Endothelial cell of umbilical vein (primary cell): ENCODE measurements around the gene TMEM269. TPM values are rescaled to one million over a fixed set of nuclear protein-coding genes. Genes with fewer than 3 reads are reported as not detected.

Source experiments
- BruUV-seq: library from RNA; stranded (reverse); fragments of 400-500 nt; replicated peaks from 2 replicates; lab custom pipeline; 2021; lab: Mats Ljungman, UMichigan
- CTCF ChIA-PET: fragments of 300-600, 350-600 bp; sonication (Branson Sonifier 250); formaldehyde crosslinking; loops from one replicate; lab custom pipeline; 2021; ENCODE audit warnings: antibody characterized with exemption, inconsistent platforms; lab: Charles Lee
- POLR2A ChIA-PET: fragments of 300-600, 350-600 bp; sonication (Branson Sonifier 250); formaldehyde crosslinking; loops from one replicate; lab custom pipeline; 2021; ENCODE audit warnings: antibody characterized with exemption, inconsistent platforms; lab: Charles Lee
- DNase-seq: peaks from one replicate; pipeline ENCODE4 v3.0.0-alpha.2; 2011; ENCODE audit warnings: low read depth, low spot score
- FAIRE-seq: peaks from 2 replicates; lab custom pipeline; 2011; peaks lifted over from hg19 to GRCh38; lab: Jason Lieb, UNC
- H2AFZ ChIP-seq: 2 replicates; pipeline ENCODE4 v1.6.0; 2012; ENCODE audit warnings: low read depth, low read length, control low read depth, inconsistent platforms
- H3K27ac ChIP-seq: 2 replicates; pipeline ENCODE4 v1.5.1; 2011; ENCODE audit warnings: low read depth, mild to moderate bottlenecking, control low read depth, low read length, moderate library complexity; ENCODE audit not compliant: insufficient read depth
- H3K27me3 ChIP-seq, 2 experiments: 2 replicates each; pipeline versions ENCODE4 v1.6.0 to v1.6.1; 2011; ENCODE audit warnings: low read length in 2 of 2, mixed read lengths in 1 of 2; ENCODE audit not compliant: control insufficient read depth in 2 of 2, insufficient read depth in 2 of 2
- H3K36me3 ChIP-seq, 2 experiments: 2 replicates in 1 of 2; 3 replicates in 1 of 2; pipeline ENCODE4 v1.5.1; 2011; ENCODE audit warnings: low read length in 2 of 2, mild to moderate bottlenecking in 1 of 2, moderate library complexity in 1 of 2; ENCODE audit not compliant: control insufficient read depth in 2 of 2, insufficient read depth in 2 of 2; ENCODE audit errors: extremely low read depth in 1 of 2
- H3K4me1 ChIP-seq: 3 replicates; pipeline ENCODE4 v1.5.1; 2011; ENCODE audit warnings: mild to moderate bottlenecking, low read length; ENCODE audit not compliant: control insufficient read depth, insufficient read depth; ENCODE audit errors: extremely low read depth
- H3K4me2 ChIP-seq: 2 replicates; pipeline ENCODE4 v1.6.1; 2011; ENCODE audit warnings: low read length, control low read depth, mixed read lengths; ENCODE audit not compliant: insufficient read depth
- H3K4me3 ChIP-seq, 3 experiments: fragments of 200-600 bp in 1 of 3; sonication (generic), shearing (Covaris generic) in 1 of 3; replicated peaks in 1 of 3; 2 replicates each; pipeline ENCODE4 v1.5.1; 2011 to 2016; ENCODE audit warnings: control low read depth in 3 of 3, low read length in 3 of 3, mild to moderate bottlenecking in 2 of 3, inconsistent platforms in 1 of 3, low read depth in 1 of 3, moderate library complexity in 1 of 3; ENCODE audit not compliant: insufficient read depth in 1 of 3
- H3K79me2 ChIP-seq: 2 replicates; pipeline ENCODE4 v1.6.0; 2012; ENCODE audit warnings: low read length, inconsistent platforms; ENCODE audit not compliant: control insufficient read depth, insufficient read depth
- H3K9ac ChIP-seq: replicated peaks from 2 replicates; pipeline ENCODE3; 2011; ENCODE audit warnings: low read length, control low read depth; ENCODE audit not compliant: insufficient read depth; ENCODE audit errors: extremely low read depth
- H3K9me1 ChIP-seq: replicated peaks from 3 replicates; pipeline ENCODE4 v1.6.0; 2011; ENCODE audit warnings: mild to moderate bottlenecking, low read length; ENCODE audit not compliant: control insufficient read depth, insufficient read depth; ENCODE audit errors: extremely low read depth
- H3K9me3 ChIP-seq: replicated peaks from 2 replicates; pipeline ENCODE4 v1.5.1; 2012; ENCODE audit warnings: low read length, inconsistent platforms; ENCODE audit not compliant: control insufficient read depth, insufficient read depth
- H4K20me1 ChIP-seq: replicated peaks from 2 replicates; pipeline ENCODE3; 2011; ENCODE audit warnings: mild to moderate bottlenecking, low read length; ENCODE audit not compliant: control insufficient read depth, insufficient read depth; ENCODE audit errors: extremely low read depth
- CTCF ChIP-seq, 2 donors: IDR thresholded peaks; 1 replicate in 1 of 2; 2 replicates in 1 of 2; pipeline ENCODE4 v1.5.1; 2011; ENCODE audit warnings: low read length in 2 of 2, mild to moderate bottlenecking in 2 of 2, moderate library complexity in 2 of 2, control low read depth in 1 of 2, inconsistent platforms in 1 of 2, low read depth in 1 of 2; ENCODE audit not compliant: insufficient read depth in 1 of 2; ENCODE audit errors: extremely low read depth in 1 of 2
- EZH2 ChIP-seq: IDR thresholded peaks from 2 replicates; pipeline ENCODE4 v1.6.1; 2012; ENCODE audit warnings: borderline replicate concordance, low read depth, mild to moderate bottlenecking, moderate library complexity, low read length, inconsistent platforms; ENCODE audit not compliant: severe bottlenecking
- FOS ChIP-seq: IDR thresholded peaks from 2 replicates; pipeline ENCODE4 v1.6.1; 2011; ENCODE audit warnings: mild to moderate bottlenecking, low read length, moderate library complexity, borderline replicate concordance; ENCODE audit not compliant: insufficient read depth
- GATA2 ChIP-seq: IDR thresholded peaks from 2 replicates; pipeline ENCODE4 v1.7.0; 2011; ENCODE audit warnings: low read depth, mild to moderate bottlenecking, moderate library complexity, mixed read lengths, low read length; ENCODE audit not compliant: insufficient read length, insufficient read depth
- JUN ChIP-seq: IDR thresholded peaks from 2 replicates; pipeline ENCODE4 v1.6.1; 2011; ENCODE audit warnings: borderline replicate concordance, low read depth; ENCODE audit not compliant: insufficient read length, insufficient read depth
- MAX ChIP-seq: IDR thresholded peaks from 2 replicates; pipeline ENCODE4 v1.6.1; 2011; ENCODE audit not compliant: insufficient read depth, insufficient read length
- MYC ChIP-seq: IDR thresholded peaks from one replicate; pipeline ENCODE4 v1.6.1; 2011; ENCODE audit warnings: mild to moderate bottlenecking, low read depth, low read length
- POLR2A ChIP-seq: IDR thresholded peaks from 2 replicates; pipeline ENCODE4 v1.6.1; 2012; ENCODE audit warnings: low read depth, mild to moderate bottlenecking, control low read depth, low read length
- POLR2AphosphoS5 ChIP-seq: IDR thresholded peaks from 2 replicates; pipeline ENCODE4 v1.6.1; 2012; ENCODE audit warnings: low read depth, mild to moderate bottlenecking, control low read depth, low read length, moderate library complexity; ENCODE audit not compliant: insufficient read depth
- dilution Hi-C: fragments of 300-500 bp; cut with MboI; formaldehyde crosslinking; loops from one replicate; pipeline ENCODE4 v1.15.0; 2019; ENCODE audit warnings: low sequenced_read_pairs; ENCODE audit not compliant: extremely low pct_ligation_motif_present
- intact Hi-C: fragments of 100-400 bp; cut with micrococcal nuclease; formaldehyde crosslinking; loops from one replicate; pipeline ENCODE4 v1.10.0; 2022
- polyA plus RNA-seq, 4 experiments: library from polyadenylated mRNA; depleted of rRNA in 3 of 4; stranded (reverse) in 3 of 4; unstranded in 1 of 4; fragments of >200 nt; gene quantifications; 2 replicates each; pipeline versions ENCODE4 v1.2.1 to v1.2.3, GENCODE V29; 2011 to 2012; ENCODE audit warnings: missing spikeins in 1 of 4
- total RNA-seq: library from RNA; stranded (reverse); gene quantifications from 2 replicates; pipeline ENCODE4 v1.2.3, GENCODE V29; 2021

The TMEM269 gene
- total and polyA plus RNA-seq, 2 donors (not counting 3 experiments of a cell fraction or from before 2014, with no cell fraction given): 0.03 TPM; not detected in 1

GRCh38 chr1:42744148-42744413 is 40.7 kb upstream of the TMEM269 start:
- ChIA-PET CTCF (interaction anchor here (6.1 kb wide), 1 partner anchor 166 kb away, joined by 79 read pairs; no protein-coding TSS in a partner anchor), POLR2A (no interaction called here)
- Histone ChIP-seq H3K9me3 (no peaks in the 10 kb centered on the region), H3K4me2 (no peak overlapping the region), H3K27me3 (no peaks in the 10 kb centered on the region), H4K20me1 (no peaks in the 10 kb centered on the region), H3K27ac (no peak overlapping the region), H3K4me3 (no peak overlapping the region), H3K9ac (no peak overlapping the region), H2AFZ (no peak overlapping the region), H3K4me1 (no peaks in the 10 kb centered on the region), H3K9me1 (no peaks in the 10 kb centered on the region), H3K36me3 (peaks cover 0 to 28% of the 10 kb centered on the region in 2 experiments), H3K79me2 (no peaks in the 10 kb centered on the region)
- dilution Hi-C loops: no loop called here
- no peak for TF ChIP-seq FOS
- TF ChIP-seq POLR2AphosphoS5: no peak
- TF ChIP-seq EZH2: no peak
- TF ChIP-seq JUN: no peak
- TF ChIP-seq CTCF (IDR thresholded peaks at IDR 0.05; ENCODE audit: extremely low read depth in 1 of 2, insufficient read depth in 1 of 2, low read depth in 1 of 2, low read length in 2 of 2): no peak
- no peak for TF ChIP-seq MAX
- no peak for TF ChIP-seq MYC
- TF ChIP-seq POLR2A: no peak
- TF ChIP-seq GATA2: no peak
- no TSS peak for BruUV-seq
- FAIRE-seq (no peak), DNase-seq (no peak)
- intact Hi-C loops: no loop called here
